ENCODE measurements around the gene WDR5. TPM values are rescaled to one million over a fixed set of nuclear protein-coding genes. Genes with fewer than 3 reads are reported as not detected.

The WDR5 gene
- polyA plus RNA-seq, 1 of the 3 experiments (the other 2 are of a cell fraction): 36.6 TPM

DNA sequence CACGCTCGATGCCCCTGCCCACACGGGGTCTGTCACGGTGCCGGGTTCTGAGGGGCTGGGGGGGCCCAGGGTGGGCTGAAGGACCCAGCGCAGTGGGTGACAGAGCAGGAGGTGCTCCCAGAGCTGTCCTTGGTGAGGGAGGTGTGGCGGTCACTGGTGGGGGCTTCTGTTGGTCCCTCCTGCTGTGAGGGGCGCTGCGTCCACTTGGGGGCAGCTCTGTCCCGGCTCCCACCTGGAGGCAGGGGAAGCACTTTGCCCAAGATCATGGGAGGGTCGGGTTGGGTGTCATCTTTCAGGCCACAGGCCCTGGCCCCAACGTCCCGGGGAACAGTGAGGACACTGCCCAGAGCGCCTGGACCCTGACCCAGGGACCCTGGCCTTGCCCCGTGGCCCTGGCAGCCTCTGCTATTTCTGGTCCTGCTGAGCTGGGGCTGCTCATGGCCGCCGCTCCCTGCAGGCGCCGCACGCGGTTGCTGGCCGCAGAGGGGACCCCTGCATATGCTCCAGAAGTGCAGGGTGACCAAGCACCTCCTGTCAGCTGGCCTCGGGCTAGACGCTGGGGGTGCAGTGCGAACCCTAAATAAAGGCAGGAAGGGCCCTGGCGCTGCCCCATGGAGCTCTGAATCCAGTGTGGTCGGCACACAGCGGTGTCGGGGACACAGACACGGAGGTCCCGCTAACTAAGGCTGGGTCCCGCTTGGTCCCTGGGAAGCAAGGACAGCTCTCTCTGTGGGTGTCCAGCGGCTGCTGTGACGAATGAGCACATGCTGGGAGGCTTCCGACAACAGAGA, 40.1 kb downstream of the WDR5 start:
- Histone ChIP-seq H4K20me1 (ENCODE audit: insufficient read depth) (no peaks in the 10 kb centered on the region), H3K9ac (no peak overlapping the region), H3F3A (replicated peaks; ENCODE audit: insufficient read depth) (no peaks in the 10 kb centered on the region), H3K79me2 (ENCODE audit: insufficient read depth) (no peaks in the 10 kb centered on the region), H2AFZ (ENCODE audit: low read depth) (no peak overlapping the region), H3K9me2 (no peaks in the 10 kb centered on the region), H3K27me3 (ENCODE audit: insufficient read depth) (peaks cover 7% of the 10 kb centered on the region; the same call in 1 of the 2 replicates), H3K9me3 (no peaks in the 10 kb centered on the region), H3K27ac (ENCODE audit: low read depth in 2 of 2, low read length in 1 of 2) (no peak overlapping the region), H3K4me1 (ENCODE audit: control insufficient read depth in 1 of 2, insufficient read depth in 2 of 2, low read depth in 1 of 2, low read length in 1 of 2) (peaks cover 0 to 7% of the 10 kb centered on the region in 2 experiments; a peak in 1 of 4 replicates), H3K4me2 (no peak overlapping the region), H3K4me3 (ENCODE audit: low read depth in 2 of 2, low read length in 1 of 2) (no peak overlapping the region), H3K36me3 (replicated peaks in 1 of 2; ENCODE audit: control insufficient read depth in 1 of 2, insufficient read depth in 2 of 2, low read length in 1 of 2) (no peaks in the 10 kb centered on the region)
- no peak for TF ChIP-seq JUND (IDR thresholded peaks at IDR 0.05)
- TF ChIP-seq, protein P1, sequence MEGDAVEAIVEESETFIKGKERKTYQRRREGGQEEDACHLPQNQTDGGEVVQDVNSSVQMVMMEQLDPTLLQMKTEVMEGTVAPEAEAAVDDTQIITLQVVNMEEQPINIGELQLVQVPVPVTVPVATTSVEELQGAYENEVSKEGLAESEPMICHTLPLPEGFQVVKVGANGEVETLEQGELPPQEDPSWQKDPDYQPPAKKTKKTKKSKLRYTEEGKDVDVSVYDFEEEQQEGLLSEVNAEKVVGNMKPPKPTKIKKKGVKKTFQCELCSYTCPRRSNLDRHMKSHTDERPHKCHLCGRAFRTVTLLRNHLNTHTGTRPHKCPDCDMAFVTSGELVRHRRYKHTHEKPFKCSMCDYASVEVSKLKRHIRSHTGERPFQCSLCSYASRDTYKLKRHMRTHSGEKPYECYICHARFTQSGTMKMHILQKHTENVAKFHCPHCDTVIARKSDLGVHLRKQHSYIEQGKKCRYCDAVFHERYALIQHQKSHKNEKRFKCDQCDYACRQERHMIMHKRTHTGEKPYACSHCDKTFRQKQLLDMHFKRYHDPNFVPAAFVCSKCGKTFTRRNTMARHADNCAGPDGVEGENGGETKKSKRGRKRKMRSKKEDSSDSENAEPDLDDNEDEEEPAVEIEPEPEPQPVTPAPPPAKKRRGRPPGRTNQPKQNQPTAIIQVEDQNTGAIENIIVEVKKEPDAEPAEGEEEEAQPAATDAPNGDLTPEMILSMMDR (IDR thresholded peaks at IDR 0.05): 0 out of 2 replicates have a peak, but pooled peaks have one; percentile 15
- peak; percentile 65 for TF ChIP-seq RAD21 (IDR thresholded peaks at IDR 0.05; ENCODE audit: low read length)
- peak; percentile 44; the same call in 1 of the 2 replicates for TF ChIP-seq SMC3 (IDR thresholded peaks at IDR 0.05; ENCODE audit: low read depth, low read length)
- TF ChIP-seq TCF12 (IDR thresholded peaks at IDR 0.05): no peak
- no peak for TF ChIP-seq YY1 (IDR thresholded peaks at IDR 0.05; ENCODE audit: low read depth)
- POLR2A ChIA-PET: no interaction called here
- CTCF ChIA-PET: interaction anchor here (0.7 to 10.0 kb wide), 26 partner anchors 11 to 564 kb away, joined by 3 to 384 read pairs (median 4); partner anchors contain the start of gene RNU6ATAC
- peak; percentile 76 for DNase-seq
- WGBS (ENCODE audit: low lambda C conversion rate): 87% methylated on average over 9 of the region's 35 CpGs

DNA sequence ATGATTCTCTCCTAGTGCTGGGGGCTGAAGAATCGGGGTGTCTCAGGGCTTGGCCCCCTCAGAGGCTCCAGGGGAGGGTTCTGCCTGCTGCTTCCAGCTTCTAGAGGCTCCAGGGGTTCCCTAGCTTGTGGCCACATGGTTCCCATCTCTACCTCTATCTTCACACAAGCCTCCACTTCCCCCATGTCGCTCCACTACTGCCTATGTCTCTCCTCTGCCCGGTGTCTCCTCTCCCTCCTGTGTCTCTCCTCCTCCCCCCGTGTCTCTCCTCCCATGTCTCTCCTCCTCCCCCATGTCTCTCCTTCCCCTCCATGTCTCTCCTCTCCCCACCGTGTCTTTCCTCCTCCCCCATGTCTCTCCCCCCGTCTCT, 40.7 kb downstream of the WDR5 start:
- peaks cover 0 to 7% of the 10 kb centered on the region in 2 experiments; a peak in 1 of 4 replicates for H3K4me1 ChIP-seq (ENCODE audit: control insufficient read depth in 1 of 2, insufficient read depth in 2 of 2, low read depth in 1 of 2, low read length in 1 of 2)
- no peak overlapping the region for H3K4me2 ChIP-seq
- no peaks in the 10 kb centered on the region for H3F3A ChIP-seq (replicated peaks; ENCODE audit: insufficient read depth)
- H3K79me2 ChIP-seq (ENCODE audit: insufficient read depth): no peaks in the 10 kb centered on the region
- POLR2A ChIA-PET: no interaction called here
- no peak overlapping the region for H3K4me3 ChIP-seq (ENCODE audit: low read depth in 2 of 2, low read length in 1 of 2)
- no peak overlapping the region for H3K27ac ChIP-seq (ENCODE audit: low read depth in 2 of 2, low read length in 1 of 2)
- no peak for TF ChIP-seq SMC3 (IDR thresholded peaks at IDR 0.05; ENCODE audit: low read depth, low read length)
- no peak for TF ChIP-seq ELF1 (IDR thresholded peaks at IDR 0.05)
- no peak for TF ChIP-seq FOSL2 (IDR thresholded peaks at IDR 0.05; ENCODE audit: borderline replicate concordance, low read depth)
- TF ChIP-seq TCF12 (IDR thresholded peaks at IDR 0.05): no peak
- no peak for TF ChIP-seq JUND (IDR thresholded peaks at IDR 0.05)
- no peak for TF ChIP-seq SIN3A (IDR thresholded peaks at IDR 0.05; ENCODE audit: borderline replicate concordance, low read depth, low read length)
- TF ChIP-seq TEAD4 (IDR thresholded peaks at IDR 0.05; ENCODE audit: borderline replicate concordance, insufficient read depth): no peak
- TF ChIP-seq, protein P2, sequence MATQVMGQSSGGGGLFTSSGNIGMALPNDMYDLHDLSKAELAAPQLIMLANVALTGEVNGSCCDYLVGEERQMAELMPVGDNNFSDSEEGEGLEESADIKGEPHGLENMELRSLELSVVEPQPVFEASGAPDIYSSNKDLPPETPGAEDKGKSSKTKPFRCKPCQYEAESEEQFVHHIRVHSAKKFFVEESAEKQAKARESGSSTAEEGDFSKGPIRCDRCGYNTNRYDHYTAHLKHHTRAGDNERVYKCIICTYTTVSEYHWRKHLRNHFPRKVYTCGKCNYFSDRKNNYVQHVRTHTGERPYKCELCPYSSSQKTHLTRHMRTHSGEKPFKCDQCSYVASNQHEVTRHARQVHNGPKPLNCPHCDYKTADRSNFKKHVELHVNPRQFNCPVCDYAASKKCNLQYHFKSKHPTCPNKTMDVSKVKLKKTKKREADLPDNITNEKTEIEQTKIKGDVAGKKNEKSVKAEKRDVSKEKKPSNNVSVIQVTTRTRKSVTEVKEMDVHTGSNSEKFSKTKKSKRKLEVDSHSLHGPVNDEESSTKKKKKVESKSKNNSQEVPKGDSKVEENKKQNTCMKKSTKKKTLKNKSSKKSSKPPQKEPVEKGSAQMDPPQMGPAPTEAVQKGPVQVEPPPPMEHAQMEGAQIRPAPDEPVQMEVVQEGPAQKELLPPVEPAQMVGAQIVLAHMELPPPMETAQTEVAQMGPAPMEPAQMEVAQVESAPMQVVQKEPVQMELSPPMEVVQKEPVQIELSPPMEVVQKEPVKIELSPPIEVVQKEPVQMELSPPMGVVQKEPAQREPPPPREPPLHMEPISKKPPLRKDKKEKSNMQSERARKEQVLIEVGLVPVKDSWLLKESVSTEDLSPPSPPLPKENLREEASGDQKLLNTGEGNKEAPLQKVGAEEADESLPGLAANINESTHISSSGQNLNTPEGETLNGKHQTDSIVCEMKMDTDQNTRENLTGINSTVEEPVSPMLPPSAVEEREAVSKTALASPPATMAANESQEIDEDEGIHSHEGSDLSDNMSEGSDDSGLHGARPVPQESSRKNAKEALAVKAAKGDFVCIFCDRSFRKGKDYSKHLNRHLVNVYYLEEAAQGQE (IDR thresholded peaks at IDR 0.05; ENCODE audit: low read depth, low read length): no peak
- TF ChIP-seq, protein P3, sequence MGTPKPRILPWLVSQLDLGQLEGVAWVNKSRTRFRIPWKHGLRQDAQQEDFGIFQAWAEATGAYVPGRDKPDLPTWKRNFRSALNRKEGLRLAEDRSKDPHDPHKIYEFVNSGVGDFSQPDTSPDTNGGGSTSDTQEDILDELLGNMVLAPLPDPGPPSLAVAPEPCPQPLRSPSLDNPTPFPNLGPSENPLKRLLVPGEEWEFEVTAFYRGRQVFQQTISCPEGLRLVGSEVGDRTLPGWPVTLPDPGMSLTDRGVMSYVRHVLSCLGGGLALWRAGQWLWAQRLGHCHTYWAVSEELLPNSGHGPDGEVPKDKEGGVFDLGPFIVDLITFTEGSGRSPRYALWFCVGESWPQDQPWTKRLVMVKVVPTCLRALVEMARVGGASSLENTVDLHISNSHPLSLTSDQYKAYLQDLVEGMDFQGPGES (IDR thresholded peaks at IDR 0.05; ENCODE audit: low read depth, low read length): no peak
- TF ChIP-seq, protein P1 (IDR thresholded peaks at IDR 0.05): no peak
- TF ChIP-seq TAF1 (IDR thresholded peaks at IDR 0.05; ENCODE audit: borderline replicate concordance, low read depth, low read length): no peak
- no peak for TF ChIP-seq NFIC (IDR thresholded peaks at IDR 0.05; ENCODE audit: borderline replicate concordance)
- H3K36me3 ChIP-seq (replicated peaks in 1 of 2; ENCODE audit: control insufficient read depth in 1 of 2, insufficient read depth in 2 of 2, low read length in 1 of 2): no peaks in the 10 kb centered on the region
- CTCF ChIA-PET: interaction anchor here (0.8 to 10.0 kb wide), 15 partner anchors 20 to 513 kb away, joined by 3 to 384 read pairs (median 5); no protein-coding TSS in a partner anchor
- H3K9me2 ChIP-seq: no peaks in the 10 kb centered on the region
- peaks cover 7% of the 10 kb centered on the region; the same call in 1 of the 2 replicates for H3K27me3 ChIP-seq (ENCODE audit: insufficient read depth)
- no peak overlapping the region for H3K9ac ChIP-seq
- WGBS (ENCODE audit: low lambda C conversion rate): 35% methylated on average over 6 of the region's 6 CpGs
- DNase-seq: no peak
- H4K20me1 ChIP-seq (ENCODE audit: insufficient read depth): no peaks in the 10 kb centered on the region
- no peak overlapping the region for H2AFZ ChIP-seq (ENCODE audit: low read depth)
- H3K9me3 ChIP-seq: no peaks in the 10 kb centered on the region
